ENCODE results near the gene TMEM204.

DNA sequence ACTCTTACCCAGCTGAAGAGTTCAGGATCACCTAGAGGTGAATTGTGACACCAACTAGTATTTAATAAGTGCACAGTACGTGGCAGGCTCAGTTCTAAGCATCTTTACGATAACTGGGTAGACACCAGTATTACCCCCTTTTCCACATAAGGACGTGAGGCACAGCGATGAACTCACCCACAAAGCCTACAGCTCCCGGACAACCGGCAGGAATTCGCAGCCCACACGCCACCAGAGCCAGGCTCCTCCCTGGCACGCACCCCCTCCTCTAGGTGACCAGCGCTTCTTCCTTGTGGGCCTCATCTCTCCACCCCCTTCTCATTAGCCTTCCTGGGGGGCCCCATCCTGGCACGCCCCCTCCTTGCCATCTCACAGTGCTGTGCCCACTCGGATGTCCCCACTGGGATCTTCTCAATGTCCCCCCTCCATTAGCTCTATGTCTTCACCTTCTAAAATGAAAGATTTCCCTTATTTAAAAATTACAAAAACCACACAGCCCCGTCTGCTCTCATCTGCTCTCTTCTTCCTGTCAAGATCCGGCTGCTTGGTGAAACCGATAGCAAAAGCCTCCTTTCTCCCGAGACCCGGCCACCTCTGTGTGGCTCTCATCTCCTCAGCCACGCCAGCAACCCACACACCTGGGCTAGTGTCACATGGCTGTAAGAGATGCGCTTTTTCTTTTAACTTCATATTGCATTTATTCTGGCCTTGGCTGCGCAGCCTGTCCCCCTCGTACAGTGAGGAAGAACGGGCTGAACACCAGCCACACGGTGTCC is 57.7 kb downstream of the TMEM204 start:
- TF ChIP-seq, protein P1, sequence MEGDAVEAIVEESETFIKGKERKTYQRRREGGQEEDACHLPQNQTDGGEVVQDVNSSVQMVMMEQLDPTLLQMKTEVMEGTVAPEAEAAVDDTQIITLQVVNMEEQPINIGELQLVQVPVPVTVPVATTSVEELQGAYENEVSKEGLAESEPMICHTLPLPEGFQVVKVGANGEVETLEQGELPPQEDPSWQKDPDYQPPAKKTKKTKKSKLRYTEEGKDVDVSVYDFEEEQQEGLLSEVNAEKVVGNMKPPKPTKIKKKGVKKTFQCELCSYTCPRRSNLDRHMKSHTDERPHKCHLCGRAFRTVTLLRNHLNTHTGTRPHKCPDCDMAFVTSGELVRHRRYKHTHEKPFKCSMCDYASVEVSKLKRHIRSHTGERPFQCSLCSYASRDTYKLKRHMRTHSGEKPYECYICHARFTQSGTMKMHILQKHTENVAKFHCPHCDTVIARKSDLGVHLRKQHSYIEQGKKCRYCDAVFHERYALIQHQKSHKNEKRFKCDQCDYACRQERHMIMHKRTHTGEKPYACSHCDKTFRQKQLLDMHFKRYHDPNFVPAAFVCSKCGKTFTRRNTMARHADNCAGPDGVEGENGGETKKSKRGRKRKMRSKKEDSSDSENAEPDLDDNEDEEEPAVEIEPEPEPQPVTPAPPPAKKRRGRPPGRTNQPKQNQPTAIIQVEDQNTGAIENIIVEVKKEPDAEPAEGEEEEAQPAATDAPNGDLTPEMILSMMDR (conservative IDR thresholded peaks at IDR 0.05 in 1 of 2, IDR thresholded peaks at IDR 0.05 in 1 of 2; ENCODE audit: extremely low read depth in 1 of 2, insufficient read depth in 1 of 2, low read depth in 1 of 2, low read length in 2 of 2): no peak
- no peak for TF ChIP-seq EZH2 (IDR thresholded peaks at IDR 0.05; ENCODE audit: borderline replicate concordance, low read length)

Data from mammary epithelial cell (primary cell).